Activated CD8-positive, alpha-beta memory T cell treated with anti-CD3 and anti-CD28 coated beads for 48 hours (primary cell): ENCODE measurements around the gene SUPV3L1.
"Not testable (repeated sequence)": the region's sequence is repeated elsewhere in the genome, so short reads cannot be mapped to it uniquely, and the experiment has no call there.

Experiments
- DNase-seq, 3 experiments: peaks; one replicate each; pipeline ENCODE4 v3.0.0-alpha.2; 2020; ENCODE audit warnings: low read depth in 2 of 3, low spot score in 2 of 3

Gene SUPV3L1

DNA sequence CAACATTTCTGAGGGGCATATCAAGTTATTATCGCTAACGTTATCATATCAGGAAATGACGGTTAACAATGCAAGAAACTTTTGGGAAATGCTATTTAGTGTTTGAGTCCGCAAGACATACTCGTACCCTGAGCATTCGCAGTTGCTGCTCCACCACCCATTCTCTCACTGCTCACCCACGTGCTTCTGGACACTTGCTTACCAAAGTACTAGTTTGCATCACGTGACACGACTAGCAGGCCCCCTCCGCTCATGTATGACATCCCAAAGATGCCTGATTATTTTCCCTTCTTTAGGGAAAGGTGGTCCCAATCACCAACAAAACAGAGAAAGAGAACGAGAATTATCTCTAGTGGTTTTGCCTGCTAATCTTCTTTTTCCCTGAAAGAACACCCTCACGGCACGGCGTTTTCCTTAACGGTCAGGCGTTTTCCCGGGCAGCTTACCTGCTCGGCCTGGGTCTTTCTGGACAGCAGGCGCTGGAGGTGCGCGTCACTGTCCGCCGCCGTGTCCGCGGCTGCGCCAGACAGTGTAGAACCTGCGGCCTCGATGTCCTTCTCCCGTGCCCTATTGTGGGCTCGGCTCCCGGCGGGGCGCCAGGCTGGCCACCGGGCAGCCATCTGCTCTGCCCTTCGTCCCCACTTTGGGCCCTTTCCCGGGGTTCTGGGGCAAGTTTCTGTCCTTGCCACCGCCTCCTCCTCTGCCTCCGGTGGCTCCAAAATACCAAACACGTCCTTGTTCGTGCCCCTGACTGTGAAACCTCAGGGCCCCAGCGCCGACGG lies at the start of gene SUPV3L1:
TSS of gene SUPV3L1 (plus strand) at position 492 of the 782 bp plus-strand sequence. CDS start at position 550, 58 bp downstream.
- peak; percentile 68 to 90 (median 86) for DNase-seq

DNA sequence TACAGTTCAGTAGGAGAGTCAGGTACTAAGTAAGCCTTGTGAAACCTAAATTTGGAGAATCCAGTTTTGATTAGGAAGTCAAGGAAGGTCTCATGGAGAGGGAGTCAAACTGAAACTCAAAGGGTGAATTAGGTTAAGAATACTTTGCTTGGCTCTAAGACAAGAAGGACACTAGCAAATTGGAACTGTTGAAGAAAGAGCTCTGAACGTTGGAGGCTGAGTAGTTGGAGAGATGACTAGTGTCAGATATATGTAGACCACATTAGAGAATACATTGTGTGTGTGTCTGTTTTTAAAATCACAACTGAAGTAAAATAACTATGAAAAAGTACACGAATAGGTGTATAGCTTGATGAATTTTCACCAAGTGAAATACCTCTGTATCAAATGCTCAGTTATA lies 49.8 kb upstream of the SUPV3L1 start:
- no peak for DNase-seq

DNA sequence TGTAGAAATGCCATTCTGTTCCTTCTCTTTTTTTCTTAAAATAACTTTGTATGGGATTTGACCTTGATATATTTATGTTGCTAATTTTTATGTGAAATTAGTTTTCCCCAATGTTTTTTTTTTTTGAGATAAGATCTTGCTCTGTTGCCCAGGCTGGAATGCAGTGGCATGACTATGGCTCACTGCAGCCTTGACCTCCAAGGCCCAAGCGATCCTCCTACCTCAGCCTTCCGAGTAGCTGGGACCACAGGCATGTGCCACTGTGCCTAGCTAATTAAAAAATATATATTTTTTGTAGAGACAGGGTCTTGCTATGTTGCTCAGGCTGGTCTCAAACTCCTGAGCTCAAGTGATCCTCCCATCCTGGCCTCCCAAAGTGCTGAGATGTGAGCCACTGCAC lies 40.1 kb upstream of the SUPV3L1 start:
- no peak for DNase-seq

DNA sequence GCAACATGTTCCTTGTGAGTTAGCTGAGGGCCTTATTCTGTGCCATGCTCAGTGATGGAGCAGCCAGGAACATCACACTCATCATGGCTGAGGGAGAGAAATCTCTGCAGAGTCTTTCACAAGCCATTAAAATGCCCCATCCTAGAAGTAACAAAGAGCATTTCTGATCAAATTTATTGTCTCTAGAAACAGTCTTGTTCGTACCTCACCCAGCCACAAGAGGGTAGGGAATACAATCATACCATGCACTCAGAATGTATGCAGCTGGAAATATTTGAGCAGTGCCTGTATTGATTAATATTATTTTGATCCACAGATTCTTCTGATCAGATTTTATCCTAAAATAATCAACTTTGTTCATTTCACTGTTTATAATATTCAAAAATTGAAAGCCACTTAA lies 38.7 kb upstream of the SUPV3L1 start:
- DNase-seq, result no peak

DNA sequence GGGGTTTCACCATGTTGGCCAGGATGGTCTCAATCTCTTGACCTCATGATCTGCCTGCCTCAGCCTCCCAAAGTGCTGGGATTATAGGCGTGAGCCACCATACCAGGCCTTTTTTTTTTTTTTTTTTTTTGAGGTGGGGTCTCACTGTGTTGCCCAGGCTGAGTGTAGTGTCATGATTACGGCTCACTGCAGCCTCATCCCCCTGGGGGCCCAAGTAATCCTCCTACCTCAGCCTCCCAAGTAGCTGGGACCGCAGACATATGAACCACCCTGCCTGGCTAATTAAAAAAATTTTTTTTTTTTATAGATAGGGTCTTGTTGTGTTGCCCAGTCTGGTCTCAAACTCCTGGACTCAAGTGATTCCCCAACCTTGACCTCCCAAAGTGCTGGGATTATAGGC lies 38.0 kb upstream of the SUPV3L1 start:
- not testable (repeated sequence) for DNase-seq

DNA sequence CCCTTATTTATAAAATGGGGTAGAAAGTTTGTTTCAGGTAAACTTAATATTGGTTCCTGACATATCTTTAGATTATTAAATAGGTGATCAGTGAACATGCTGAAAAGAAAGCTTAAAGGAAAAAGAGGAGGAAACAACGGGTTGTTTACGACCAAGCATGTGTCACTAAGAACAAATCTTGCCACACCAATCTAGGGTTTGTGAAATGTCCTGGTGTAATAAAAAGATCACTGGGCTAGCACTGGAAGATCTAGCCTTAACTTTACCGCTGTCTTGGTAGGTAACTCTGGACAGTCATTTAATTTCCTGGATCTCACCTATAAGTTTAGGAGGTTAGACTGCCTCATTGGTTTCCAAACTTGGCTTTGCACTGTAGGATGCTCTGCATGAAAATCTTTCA lies 37.1 kb upstream of the SUPV3L1 start:
- no peak for DNase-seq

DNA sequence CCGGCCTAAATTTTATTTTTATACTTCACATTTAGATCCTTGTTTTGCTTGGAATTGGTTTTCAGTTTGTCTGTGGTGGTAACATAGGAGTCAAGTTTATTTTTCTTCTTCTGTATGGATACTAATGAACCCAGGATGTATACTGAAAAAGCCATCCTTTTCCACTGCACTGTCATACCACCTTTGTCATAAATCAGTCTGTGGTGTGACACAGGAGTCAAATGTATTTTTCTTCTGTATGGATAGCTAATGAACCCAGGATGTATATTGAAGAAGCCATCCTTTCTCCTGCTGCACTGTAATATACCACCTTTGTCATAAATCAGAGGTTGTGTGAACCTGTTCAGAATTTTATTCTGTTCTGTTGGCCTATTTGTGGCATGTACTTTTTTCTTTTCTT lies 34.7 kb upstream of the SUPV3L1 start:
- DNase-seq, result no peak

DNA sequence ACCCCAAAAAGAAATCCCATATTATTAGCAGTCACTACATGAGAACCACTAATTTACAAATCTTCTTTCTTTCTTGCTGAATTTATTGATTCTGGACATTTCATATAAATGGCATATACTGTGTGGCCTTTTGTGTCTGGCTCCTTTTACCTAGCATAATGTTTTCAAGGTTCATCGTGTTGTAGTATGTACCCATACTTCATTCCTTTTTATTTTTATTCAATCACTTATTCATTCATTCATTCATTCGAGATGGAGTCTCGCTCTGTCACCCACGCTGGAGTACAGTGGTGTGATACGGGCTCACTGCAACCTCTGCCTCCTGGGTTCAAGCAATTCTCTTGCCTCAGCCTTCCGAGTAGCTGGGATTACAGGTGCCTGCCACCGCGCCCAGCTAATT lies 34.2 kb upstream of the SUPV3L1 start:
- no peak for DNase-seq

DNA sequence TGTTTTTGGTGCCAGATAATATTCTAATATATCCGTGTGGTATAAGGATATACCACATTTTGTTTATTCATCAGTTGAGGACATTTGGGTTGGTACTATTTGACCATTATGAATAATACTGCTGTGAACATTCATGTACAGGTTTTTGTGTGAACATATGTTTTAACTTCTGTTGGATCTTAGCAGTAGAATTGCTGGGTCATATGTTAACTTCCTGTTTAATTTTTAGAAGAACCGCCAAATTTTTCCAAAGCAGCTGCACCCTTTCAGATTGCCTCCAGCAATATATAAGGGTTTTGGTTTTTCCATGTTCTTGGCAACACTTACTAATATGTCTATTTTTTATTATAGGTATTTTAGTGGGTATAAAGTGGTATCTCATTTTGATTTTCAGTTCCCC lies 33.3 kb upstream of the SUPV3L1 start:
- no peak for DNase-seq

DNA sequence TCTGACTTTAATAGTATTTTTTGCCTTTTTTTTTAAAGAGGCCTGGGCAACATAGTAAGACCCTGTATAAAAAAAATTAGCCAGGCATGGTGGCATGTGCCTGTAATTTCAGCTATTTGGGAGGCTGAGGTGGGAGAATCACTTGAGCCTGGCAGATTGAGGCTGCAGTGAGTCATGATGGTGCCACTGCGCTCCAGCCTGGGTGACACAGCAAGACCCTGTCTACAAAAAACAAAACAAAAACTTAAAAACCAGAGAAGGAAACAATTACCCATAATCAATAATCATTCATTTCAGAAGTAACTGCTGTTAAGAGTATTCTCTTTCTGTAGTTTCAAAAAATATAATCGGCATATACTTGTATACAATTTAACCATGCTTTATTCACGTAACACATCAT lies 28.1 kb upstream of the SUPV3L1 start:
- DNase-seq, result no peak

DNA sequence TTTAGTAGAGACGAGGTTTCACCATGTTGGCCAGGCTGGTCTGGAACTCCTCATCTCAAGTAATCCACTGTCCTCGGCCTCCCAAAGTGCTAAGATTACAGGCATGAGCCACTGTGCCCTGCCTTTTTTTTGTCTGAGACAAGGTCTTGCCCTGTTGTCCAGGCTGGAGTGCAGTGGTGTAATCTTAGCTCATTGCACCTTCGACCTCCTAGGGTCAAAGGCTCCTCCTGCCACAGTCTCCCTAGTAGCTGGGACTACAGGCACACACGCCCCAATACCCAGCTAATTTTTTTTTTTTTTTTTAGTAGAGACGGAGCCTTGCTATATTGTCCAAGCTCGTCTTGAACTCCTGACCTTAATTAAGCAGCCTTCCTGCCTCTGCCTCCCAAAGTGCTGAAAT lies 26.8 kb upstream of the SUPV3L1 start:
- DNase-seq, result no peak

DNA sequence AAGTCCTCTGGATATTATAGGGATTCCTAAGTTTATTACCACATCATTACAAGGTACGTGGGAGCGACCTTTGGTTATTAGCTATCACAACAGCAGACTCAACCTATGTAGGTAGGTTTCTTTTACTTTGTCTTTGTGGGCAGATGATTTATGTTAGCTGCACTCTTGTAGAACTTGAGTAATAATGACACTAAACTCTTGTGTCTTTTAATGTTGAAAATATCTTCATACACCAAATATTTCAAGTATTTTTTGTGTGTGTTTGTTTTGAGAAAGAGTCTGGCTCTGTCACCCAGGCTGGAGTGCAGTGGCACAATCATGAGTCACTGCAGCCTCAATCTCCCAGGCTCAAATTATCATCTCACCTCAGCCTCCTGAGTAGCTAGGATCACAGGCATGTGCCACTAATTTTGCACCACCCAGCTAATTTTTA lies 19.2 kb upstream of the SUPV3L1 start:
- no peak for DNase-seq

DNA sequence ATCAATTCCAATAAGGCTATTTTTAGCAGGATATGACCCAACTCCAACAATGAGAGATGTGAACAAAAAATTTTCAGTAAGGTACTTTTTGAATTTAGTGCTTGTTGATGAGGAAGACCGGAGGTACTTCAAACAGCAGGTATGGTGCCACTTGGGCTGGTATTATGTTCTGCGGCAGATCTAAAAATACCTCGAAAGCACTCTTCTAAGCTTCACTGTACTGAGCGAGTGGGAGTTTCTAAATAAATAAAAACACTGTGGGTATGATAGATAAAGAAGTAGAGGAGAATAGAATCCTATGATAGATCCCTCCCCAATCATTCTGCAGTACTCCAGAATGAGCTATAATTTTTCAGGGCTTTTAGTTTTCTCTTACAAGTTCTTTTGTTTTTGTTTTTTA lies 11.5 kb upstream of the SUPV3L1 start:
- no peak for DNase-seq

DNA sequence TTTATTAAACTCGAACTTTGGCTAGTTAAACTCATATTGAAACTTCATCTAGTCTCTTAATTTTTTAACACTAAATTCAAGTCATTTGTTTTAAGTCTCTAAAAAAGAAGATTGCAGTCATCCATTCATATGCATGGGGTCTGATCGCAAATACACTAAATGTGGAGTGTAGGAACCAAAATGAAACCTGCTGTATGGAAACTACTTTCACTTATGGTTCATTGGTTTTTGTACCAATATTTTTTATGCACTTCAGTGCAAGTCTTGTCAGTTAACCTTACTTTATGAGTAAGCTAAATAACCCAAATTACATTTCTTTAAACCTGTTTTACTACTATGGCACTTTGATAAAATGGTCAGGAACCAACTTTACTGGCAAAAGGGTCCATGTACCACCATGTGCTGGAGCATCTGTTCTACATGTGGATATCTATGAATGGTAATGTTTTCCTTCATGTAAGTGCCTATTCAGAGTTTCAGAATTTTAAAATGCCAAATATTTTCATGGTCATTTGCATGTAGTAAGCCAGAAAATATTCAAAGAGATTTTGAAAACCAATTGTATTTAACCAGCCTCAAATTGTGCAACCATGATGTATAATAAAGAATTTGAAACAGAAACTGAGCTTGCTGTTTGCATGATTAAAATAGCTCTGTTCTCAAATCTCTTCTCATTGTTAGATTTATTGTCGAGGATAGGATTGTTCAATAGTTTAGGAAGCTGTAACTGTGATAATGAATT lies 7.6 kb upstream of the SUPV3L1 start:
- DNase-seq, result no peak

DNA sequence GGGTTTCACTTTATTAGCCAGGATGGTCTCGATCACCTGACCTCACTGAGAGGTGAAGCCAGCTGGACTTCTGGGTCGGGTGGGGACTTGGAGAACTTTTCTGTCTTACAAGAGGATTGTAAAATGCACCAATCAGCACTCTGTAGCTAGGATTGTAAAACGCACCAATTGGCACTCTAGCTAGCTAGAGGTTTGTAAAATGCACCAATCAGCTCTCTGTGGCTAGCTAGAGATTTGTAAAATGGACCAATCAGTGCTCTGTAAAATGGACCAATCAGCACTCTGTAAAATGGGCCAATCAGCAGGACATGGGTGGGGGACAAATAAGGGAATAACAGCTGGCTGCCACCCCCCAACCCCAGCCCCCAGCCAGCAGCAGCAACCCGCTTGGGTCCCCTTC lies 4.7 kb upstream of the SUPV3L1 start:
- DNase-seq, result not testable (repeated sequence)

DNA sequence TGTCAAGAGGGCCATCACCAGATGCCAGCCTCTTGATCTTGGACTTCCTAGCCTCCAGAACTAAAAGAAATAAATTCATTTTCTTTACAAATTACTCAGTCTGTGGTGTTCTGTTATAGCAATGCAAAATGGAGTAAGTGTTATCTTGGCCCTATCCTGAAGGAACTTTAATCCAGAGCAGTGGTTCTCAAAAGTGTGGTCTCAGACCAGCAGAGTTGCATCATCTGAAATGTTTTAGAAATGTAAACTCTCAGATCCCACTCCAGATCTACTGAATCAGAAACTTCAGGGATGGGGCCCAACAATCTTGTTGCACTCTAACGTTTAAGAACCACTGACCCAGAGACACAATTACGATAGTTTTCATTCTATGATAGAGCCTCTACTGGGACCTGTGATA lies 3.2 kb upstream of the SUPV3L1 start:
- no peak for DNase-seq

DNA sequence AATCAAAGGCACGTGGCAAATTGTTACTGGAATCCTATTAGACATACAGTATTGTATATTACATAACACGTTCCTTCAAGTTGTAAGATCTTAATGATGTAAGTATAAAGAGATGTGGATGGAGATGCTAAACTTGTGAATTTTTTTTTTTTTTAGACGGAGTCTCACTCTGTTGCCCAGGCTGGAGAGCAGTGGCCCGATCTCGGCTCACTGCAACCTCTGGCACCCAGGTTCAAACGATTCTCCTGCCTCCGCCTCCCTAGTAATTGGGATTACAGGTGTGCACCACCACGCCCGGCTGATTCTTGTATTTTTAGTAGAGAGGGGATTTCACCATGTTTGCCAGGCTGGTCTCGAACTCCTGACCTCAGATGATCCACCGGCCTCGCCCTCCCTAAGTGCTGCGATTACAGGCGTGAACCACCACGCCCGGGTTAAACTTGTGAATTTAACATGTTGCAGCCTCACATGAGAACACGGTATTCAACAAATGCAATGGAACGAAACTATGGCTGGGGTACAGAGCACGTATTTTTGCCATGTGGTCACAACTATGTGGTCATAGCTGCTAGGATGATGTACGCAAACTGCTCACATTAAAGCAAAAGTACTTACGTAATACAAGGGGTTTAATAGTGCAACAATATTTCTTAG lies 818 bp upstream of the SUPV3L1 start:
- peak in 2 of 3 experiments; percentile 12 to 15 for DNase-seq

DNA sequence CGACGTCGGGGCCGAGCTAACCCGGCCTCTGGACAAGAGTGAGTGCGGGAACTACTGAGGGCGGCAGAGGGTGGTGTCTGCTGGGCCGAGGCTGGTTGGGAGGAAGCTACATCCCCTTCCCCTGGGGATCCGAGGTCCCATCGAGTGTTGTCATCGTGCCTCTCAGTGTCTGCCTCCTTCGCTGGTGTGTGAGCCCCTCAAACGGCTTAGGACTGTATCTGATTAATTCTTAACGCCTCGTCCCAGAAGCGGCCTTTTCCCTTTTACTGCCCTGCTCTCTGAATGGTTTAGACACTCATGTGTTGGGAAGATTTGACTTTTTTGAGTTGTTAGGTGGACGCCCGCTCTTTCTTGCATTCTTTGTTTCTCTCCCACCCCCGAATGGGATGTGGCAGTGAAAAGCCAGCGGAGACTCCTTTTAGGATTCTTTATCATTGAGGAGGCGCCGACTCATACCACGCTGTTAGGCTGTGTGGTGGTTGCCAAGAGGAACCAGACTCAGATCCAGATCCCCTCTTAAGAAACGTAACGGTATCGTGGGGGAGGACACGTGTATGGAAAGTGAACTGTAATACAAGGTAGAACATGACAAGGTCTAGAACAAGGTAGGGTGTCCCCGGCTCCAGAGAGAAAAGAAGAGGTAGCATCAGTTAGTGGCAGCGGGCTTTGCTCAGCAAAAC lies 631 bp downstream of the SUPV3L1 start:
- peak in 1 of 3 experiments; percentile 4 for DNase-seq

DNA sequence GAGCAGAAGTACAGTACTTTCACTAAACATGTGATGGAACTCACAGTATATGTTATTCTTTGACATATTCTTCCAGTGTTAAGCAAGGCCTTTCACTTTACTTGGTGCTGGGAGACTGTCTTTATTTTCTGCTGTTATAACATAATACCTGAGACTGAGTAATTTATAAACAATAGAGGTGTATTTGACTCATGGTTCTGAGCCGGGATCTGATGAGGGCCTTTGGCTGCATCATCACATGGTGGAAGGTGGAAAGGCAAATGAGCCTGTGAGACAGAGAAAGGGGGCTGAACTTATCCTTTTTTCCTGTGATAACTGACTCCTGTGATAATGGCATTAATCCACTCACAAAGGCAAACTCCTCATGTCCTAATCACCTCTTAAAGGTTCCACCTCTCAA lies 1.4 kb downstream of the SUPV3L1 start:
- no peak for DNase-seq

DNA sequence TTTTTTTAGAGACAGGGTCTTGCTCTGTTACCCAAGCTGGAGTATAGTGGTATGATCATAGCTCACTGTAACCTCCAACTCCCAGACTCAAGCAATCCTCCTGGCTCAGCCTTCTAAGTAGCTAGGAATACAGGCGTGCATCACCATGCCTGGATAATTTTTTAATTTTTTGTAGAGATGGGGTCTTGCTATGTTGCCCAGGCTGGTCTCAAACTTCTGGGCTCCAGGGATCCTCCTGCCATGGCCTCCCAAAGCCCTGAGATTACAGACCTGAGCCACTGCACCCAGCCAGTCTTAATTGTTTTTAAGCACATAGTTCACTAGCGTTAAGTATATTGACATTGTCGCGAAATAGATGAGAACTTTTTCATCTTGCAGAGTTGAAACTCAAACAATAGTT lies 2.0 kb downstream of the SUPV3L1 start:
- DNase-seq, result no peak

DNA sequence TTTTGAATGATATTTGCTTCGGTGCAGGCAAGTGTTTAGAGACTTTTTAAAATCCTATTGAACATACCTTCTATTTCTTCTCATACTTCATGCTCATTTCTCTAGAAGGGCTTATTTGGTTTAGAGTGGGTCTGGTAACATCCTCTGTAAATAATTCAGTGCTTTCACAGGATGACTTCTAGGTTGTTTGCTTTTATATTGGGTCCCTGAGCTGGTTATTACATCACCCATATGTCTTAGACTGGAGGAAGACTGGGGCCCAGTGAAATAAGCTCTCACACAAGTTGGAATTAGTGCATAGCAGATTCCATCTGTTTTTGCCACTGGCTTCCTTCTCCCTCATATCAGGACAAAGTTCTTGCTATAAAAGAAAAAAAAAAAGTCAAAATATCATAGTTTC lies 6.5 kb downstream of the SUPV3L1 start:
- DNase-seq, result no peak
